Nucleus accumbens (tissue), 56 donors: ENCODE measurements around the gene EIF4ENIF1.
"Not testable (repeated sequence)": the region's sequence is repeated elsewhere in the genome, so short reads cannot be mapped to it uniquely, and the experiment has no call there.

Experiments used
- DNase-seq, 56 donors: peaks; one replicate each; lab custom pipeline; 2025; lab: John Stamatoyannopoulos, UW

The EIF4ENIF1 gene

GRCh38 chr22:31496007-31496734, 6.5 kb upstream of the EIF4ENIF1 start, which contains the start of gene SFI1:
Gene SFI1, plus strand, starts transcription at chr22:31496536. Its CDS starts 11,749 bp downstream, at chr22:31508285.
- DNase-seq, result peak in 55 of 56 donors; percentile 59 to 96 (median 91)

GRCh38 chr22:31495343-31495742, 5.7 kb upstream of the EIF4ENIF1 start:
- peak in 1 of 56 donors; percentile 3 for DNase-seq

- DNase-seq, result not testable (repeated sequence)
Measured at GRCh38 chr22:31493355-31493754, 3.7 kb upstream of the EIF4ENIF1 start.

GRCh38 chr22:31492151-31492550, 2.5 kb upstream of the EIF4ENIF1 start:
- no peak for DNase-seq

- no peak for DNase-seq
Measured at GRCh38 chr22:31491218-31491962, 1.7 kb upstream of the EIF4ENIF1 start.

GRCh38 chr22:31490496-31490925, 869 bp upstream of the EIF4ENIF1 start:
- peak in 48 of 56 donors; percentile 5 to 76 (median 33) for DNase-seq

- peak in 22 of 56 donors; percentile 1 to 53 (median 27) for DNase-seq
Measured at GRCh38 chr22:31488988-31489617, 539 bp downstream of the EIF4ENIF1 start.

GRCh38 chr22:31488346-31488883, 1.2 kb downstream of the EIF4ENIF1 start:
- DNase-seq, result no peak

GRCh38 chr22:31486951-31487350, 2.7 kb downstream of the EIF4ENIF1 start:
- DNase-seq, result no peak

- not testable (repeated sequence) for DNase-seq
Measured at GRCh38 chr22:31486369-31486768, 3.3 kb downstream of the EIF4ENIF1 start.

- not testable (repeated sequence) for DNase-seq
Measured at GRCh38 chr22:31482470-31482869, 7.2 kb downstream of the EIF4ENIF1 start.

- DNase-seq, result no peak
Measured at GRCh38 chr22:31481129-31481528, 8.5 kb downstream of the EIF4ENIF1 start.

- no peak for DNase-seq
Measured at GRCh38 chr22:31477329-31477728, 12.3 kb downstream of the EIF4ENIF1 start.

GRCh38 chr22:31475800-31476199, 13.8 kb downstream of the EIF4ENIF1 start:
- DNase-seq, result no peak

- DNase-seq, result no peak
Measured at GRCh38 chr22:31474743-31475142, 14.9 kb downstream of the EIF4ENIF1 start.

- DNase-seq, result no peak
Measured at GRCh38 chr22:31465307-31465706, 24.3 kb downstream of the EIF4ENIF1 start.

- DNase-seq, result no peak
Measured at GRCh38 chr22:31461699-31462098, 27.9 kb downstream of the EIF4ENIF1 start.

- no peak for DNase-seq
Measured at GRCh38 chr22:31451709-31452571, 37.7 kb downstream of the EIF4ENIF1 start.

- no peak for DNase-seq
Measured at GRCh38 chr22:31449506-31449905, 40.1 kb downstream of the EIF4ENIF1 start.

GRCh38 chr22:31448382-31448781, 41.3 kb downstream of the EIF4ENIF1 start:
- no peak for DNase-seq
